Liver (tissue), 3 donors: Measurements from ENCODE around the gene ARHGAP40.

Experiments used
- ATF3 ChIP-seq: IDR thresholded peaks from 2 replicates; pipeline ENCODE4 v1.6.1; 2016; ENCODE audit warnings: antibody characterized with exemption
- CTCF ChIP-seq: fragments of 150-350 bp; IDR thresholded peaks from 2 replicates; pipeline ENCODE4 v1.5.1; 2017; ENCODE audit warnings: improper control_type of control experiment, low read depth, low read length; ENCODE audit not compliant: missing input control
- FOXA2 ChIP-seq: IDR thresholded peaks from 2 replicates; pipeline ENCODE4 v1.6.1; 2016; ENCODE audit warnings: antibody characterized with exemption
- GABPA ChIP-seq, 2 donors: IDR thresholded peaks in 1 of 2; conservative IDR thresholded peaks in 1 of 2; 2 replicates each; pipeline ENCODE4 v1.6.1; 2016; ENCODE audit warnings: antibody characterized with exemption in 2 of 2, mild to moderate bottlenecking in 1 of 2, moderate library complexity in 1 of 2
- RAD21 ChIP-seq, 2 donors: IDR thresholded peaks; 2 replicates each; pipeline ENCODE4 v1.6.1; 2016; ENCODE audit warnings: antibody characterized with exemption in 2 of 2, mild to moderate bottlenecking in 2 of 2
- REST ChIP-seq: IDR thresholded peaks from 2 replicates; pipeline ENCODE4 v1.6.1; 2016; ENCODE audit warnings: antibody characterized with exemption, mild to moderate bottlenecking
- SP1 ChIP-seq: IDR thresholded peaks from 2 replicates; pipeline ENCODE4 v1.6.1; 2018; ENCODE audit warnings: antibody characterized with exemption, mild to moderate bottlenecking
- TAF1 ChIP-seq: conservative IDR thresholded peaks from 2 replicates; pipeline ENCODE4 v1.6.1; 2016; ENCODE audit warnings: antibody characterized with exemption, mild to moderate bottlenecking
- YY1 ChIP-seq: IDR thresholded peaks from 2 replicates; pipeline ENCODE4 v1.6.1; 2016; ENCODE audit warnings: antibody characterized with exemption, mild to moderate bottlenecking
- donor health status: healthy.
- donor health status: healthy.

GRCh38 chr20:38673725-38674091 lies 72.1 kb downstream of the ARHGAP40 start:
- no peak for TF ChIP-seq RAD21 (IDR thresholded peaks at IDR 0.05)
- TF ChIP-seq CTCF, result no peak
- no peak for TF ChIP-seq GABPA (IDR thresholded peaks at IDR 0.05 in 1 of 2, conservative IDR thresholded peaks at IDR 0.05 in 1 of 2)
- no peak for TF ChIP-seq FOXA2
- TF ChIP-seq SP1, result no peak
- TF ChIP-seq ATF3, result no peak
- no peak for TF ChIP-seq REST
- no peak for TF ChIP-seq YY1
- TF ChIP-seq TAF1, result no peak
